Measurements from ENCODE around the gene PHF14.

GRCh38 chr7:11208883-11209465 is 235.3 kb downstream of the PHF14 start:
- TF ChIP-seq POLR2A (IDR thresholded peaks at IDR 0.05; ENCODE audit: low read depth, low read length), result no peak
- TF ChIP-seq TAF1 (IDR thresholded peaks at IDR 0.05; ENCODE audit: borderline replicate concordance, low read depth, low read length), result no peak

Measured in GM12892 (cell line).